HUDEP-2 (cell line): ENCODE results near the gene UBE4B.
A peak's percentile ranks its signal among the peaks of the same experiment; 100 is the strongest.
"Not testable (repeated sequence)": the region's sequence is repeated elsewhere in the genome, so short reads cannot be mapped to it uniquely, and the experiment has no call there.

Experiments used
- DNase-seq, 76 experiments: peaks; one replicate each; lab custom pipeline; 2025; ENCODE audit not compliant: unreplicated experiment in 76 of 76; lab: John Stamatoyannopoulos, UW

UBE4B gene

GRCh38 chr1:10205206-10205605, 172.4 kb downstream of the UBE4B start:
- not testable (repeated sequence) for DNase-seq

GRCh38 chr1:10207810-10208209, 175.1 kb downstream of the UBE4B start:
- DNase-seq: no peak

GRCh38 chr1:10208537-10208936, 175.8 kb downstream of the UBE4B start:
- DNase-seq: no peak

GRCh38 chr1:10209590-10209904, 176.8 kb downstream of the UBE4B start:
- DNase-seq: no peak

- DNase-seq: peak; percentile 10 to 98 (median 94)
These were observed 177.4 kb downstream of the UBE4B start, which contains the start of gene KIF1B for GRCh38 chr1:10209905-10210810. Gene KIF1B (plus strand): TSS chr1:10210570. CDS start chr1:10232329, 21,759 bp downstream.

GRCh38 chr1:10210841-10211804, 178.4 kb downstream of the UBE4B start:
- DNase-seq: peak in 21 of 76 experiments; percentile 1 to 40 (median 10)

- DNase-seq: peak in 2 of 76 experiments; percentile 3 to 5
These were observed 179.2 kb downstream of the UBE4B start for GRCh38 chr1:10211805-10212410.

GRCh38 chr1:10212476-10212875, 179.7 kb downstream of the UBE4B start:
- no peak for DNase-seq

GRCh38 chr1:10213186-10213705, 180.5 kb downstream of the UBE4B start:
- no peak for DNase-seq

- no peak for DNase-seq
These were observed 183.5 kb downstream of the UBE4B start for GRCh38 chr1:10216090-10216749.

GRCh38 chr1:10217748-10218441, 185.1 kb downstream of the UBE4B start:
- DNase-seq: no peak

GRCh38 chr1:10220200-10220599, 187.4 kb downstream of the UBE4B start:
- no peak for DNase-seq

- not testable (repeated sequence) for DNase-seq
These were observed 187.9 kb downstream of the UBE4B start for GRCh38 chr1:10220657-10221056.

GRCh38 chr1:10225573-10225972, 192.8 kb downstream of the UBE4B start:
- no peak for DNase-seq

- no peak for DNase-seq
These were observed 195.8 kb downstream of the UBE4B start for GRCh38 chr1:10228528-10228927.

GRCh38 chr1:10229903-10230302, 197.1 kb downstream of the UBE4B start:
- no peak for DNase-seq
